GM10847 (cell line): ENCODE results near the gene RPL15.

Experiments used
- POLR2A ChIP-seq: IDR thresholded peaks from 2 replicates; pipeline ENCODE4 v1.6.1; 2011; ENCODE audit not compliant: insufficient read length; ENCODE audit errors: extremely low read depth

Gene RPL15

DNA sequence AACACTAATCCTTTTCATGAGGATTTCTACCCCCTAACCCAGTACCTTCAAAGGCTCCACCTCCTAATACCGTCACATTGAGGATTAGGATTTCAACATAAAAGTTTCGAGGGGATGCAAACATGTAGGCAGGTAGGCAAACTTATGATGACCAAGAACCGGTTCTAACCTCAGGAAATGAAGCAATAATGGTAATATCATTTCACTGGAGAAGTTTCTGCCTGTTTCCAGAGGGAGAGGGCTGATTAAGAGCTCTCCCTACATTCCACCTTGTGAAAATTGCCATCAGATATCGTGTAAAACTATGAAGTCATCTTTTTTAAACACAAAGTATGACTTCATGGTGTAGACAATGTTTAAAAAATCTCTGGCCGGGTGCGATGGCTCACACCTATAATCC is 31.7 kb upstream of the RPL15 start:
- TF ChIP-seq POLR2A, result no peak

DNA sequence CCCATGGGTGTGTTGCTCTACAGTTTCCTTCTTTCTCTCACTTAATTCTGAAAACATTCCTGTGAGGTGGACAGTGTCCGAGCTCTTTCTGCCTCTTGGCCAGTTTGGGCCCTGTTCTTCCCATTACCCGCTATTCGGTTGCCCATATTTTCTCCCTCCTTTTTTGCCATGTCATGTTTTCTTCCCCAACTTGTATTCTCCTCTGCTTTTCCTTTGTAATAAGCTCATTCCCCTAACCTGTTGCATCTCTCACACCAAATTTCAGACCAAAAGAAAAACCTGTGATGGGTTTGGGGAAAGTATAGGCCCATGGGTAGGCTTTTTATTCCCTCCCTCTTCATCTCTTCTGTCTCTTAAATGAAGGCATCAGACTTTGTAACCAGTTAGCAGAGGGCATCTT is 30.6 kb upstream of the RPL15 start:
- TF ChIP-seq POLR2A, result no peak

DNA sequence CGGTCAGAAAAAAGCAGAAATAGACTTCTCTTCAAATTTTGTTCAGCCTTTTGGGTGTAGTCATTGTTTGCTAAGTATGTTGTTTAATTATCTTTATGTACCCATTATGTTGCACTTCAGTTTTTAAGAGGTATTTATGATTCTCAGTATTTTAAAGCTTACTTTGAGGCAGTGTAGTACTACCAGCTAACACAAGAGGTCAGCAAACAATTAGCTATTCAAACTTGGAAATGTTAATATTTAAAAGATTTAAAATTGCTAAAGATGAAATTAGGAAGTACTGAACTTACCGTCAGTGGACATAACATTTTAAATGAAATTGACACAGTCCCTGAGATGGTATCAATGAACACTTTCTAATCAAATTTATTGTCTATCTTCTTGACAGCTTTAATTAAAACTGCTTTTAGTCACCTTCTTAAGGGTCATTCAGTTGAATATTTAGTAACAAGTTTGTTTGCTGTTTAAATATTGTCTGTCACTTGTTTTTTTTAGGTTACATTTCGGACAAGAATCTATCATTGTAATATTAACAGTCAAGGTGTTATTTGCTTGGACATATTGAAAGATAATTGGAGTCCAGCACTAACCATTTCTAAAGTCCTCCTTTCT is 28.2 kb upstream of the RPL15 start:
- no peak for TF ChIP-seq POLR2A

DNA sequence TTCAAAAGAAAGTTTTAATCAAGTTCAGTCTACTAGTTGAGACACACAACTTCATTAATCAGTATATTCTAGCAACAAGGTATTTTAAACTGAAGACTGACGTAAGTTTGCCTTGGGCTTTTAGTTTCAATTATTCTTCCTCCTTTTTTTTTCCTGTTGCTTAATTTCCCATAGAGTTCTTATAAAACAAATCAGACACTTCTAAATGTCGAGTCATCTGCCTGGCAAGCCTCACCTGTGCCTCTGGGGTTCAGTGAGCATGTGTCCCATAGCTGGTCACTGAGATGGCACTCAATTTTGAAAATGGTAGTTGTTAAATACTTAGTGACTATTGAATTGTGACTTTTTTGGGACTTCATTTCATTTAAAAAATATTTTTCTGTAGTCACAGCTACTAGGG is 27.5 kb upstream of the RPL15 start:
- TF ChIP-seq POLR2A, result no peak

DNA sequence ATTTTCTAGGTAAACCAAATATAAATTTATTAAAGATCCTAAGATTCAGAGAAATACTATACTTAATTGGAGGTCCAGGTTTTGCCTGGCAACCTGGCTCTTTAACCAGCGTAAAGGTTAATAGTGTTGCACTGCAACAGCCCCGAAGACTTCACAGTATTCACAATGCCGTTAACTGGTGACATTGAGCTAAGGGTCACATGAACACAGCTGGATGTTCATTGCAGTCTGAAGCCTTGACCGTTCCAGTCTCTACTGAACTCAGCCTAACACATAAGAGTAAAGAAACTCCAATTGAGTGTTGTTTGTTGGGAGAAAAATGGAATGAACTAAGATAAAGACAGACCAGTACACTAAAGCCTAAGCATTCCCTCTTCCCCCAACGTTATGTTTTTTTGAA is 27.0 kb upstream of the RPL15 start:
- no peak for TF ChIP-seq POLR2A

DNA sequence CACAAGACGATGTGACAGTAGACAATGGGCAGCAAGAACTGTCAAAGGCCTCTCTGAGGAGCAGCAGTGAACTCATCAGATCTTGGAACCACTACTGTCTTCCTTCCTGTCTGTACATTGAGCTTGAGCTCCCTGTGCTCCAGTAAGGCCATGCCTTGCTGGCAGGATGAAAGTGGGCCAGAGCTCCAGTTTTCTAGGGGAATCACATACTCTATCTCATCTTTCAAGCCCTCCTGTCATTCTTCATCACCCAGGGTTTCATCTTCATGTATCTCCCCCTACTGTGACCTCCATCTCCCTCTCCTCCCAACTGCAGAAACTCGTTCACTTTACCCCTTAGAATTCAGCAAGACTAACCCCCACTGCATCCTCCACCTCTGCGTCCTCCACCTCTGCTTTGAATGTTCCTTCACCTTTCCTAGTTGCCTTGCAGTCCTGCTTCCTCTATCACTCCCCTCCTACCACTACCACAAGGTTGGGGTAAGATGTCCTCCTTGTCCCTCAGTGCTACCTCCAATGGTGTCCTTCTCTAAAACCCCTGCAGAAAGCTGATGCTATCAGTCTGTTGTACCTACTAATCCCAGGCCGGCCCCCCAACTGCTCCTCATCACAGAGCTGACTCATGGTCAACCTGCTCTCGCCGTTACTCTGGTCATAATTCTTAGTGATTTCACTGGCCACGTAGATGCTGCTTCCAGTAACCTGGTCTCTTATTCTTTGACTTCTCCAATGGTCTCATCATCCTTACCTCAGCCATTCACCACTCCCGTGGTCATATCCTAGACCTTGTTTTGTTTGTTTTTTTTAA is 22.5 kb upstream of the RPL15 start:
- no peak for TF ChIP-seq POLR2A

DNA sequence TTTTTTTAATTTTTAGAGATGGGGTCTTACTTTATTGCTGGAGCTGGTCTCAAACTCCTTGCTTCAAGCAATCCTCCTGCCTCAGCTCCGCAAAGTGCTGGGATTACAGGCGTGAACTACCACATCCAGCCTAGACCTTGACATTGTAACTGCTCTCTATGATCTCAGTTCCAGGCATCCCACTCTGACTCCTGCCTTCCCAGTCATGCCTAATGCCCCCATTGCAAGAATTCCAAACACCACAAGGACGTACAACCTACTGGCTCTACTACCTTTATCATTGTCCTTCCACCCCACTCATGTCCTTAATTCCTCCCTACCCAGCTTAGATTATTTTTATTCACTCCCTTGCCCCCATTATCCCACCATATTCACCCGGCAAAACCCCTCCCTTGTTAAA is 21.8 kb upstream of the RPL15 start:
- TF ChIP-seq POLR2A, result no peak

DNA sequence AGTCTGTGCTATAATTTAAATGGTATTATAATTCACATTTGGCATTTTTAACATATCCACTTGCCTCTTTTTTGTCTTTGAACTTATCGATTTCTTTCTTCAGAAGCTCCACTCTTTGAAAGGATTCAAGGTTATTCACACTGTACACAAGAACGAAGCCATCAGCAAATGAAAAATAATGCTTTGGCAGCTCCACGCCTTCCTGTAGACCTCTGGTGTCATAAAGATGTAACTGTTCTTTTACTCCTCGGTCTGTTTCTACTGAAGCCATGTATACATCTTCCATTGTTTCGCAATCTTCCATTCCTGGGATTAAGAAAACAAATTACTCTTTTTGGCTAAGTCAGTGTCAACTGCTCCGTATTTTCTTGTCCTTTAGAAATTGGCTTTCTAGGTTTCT is 16.2 kb upstream of the RPL15 start:
- no peak for TF ChIP-seq POLR2A

DNA sequence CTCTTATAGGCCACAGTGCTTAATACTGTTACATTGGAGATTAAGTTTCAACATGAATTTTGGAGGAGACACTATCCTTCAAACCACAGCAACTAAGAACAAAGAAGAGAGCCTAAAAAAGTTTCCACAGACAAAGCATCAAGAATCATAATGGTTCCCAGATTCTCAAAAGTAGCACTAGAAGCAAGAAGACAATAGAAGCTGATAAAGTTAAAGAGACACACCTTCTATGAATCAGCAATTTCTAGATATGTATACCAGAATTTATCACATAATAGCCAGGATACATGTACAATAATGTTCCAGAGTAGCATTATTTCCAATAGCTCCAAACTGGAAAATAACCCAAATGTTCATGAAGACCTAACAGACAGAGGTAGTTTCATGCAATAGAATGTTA is 12.4 kb upstream of the RPL15 start:
- no peak for TF ChIP-seq POLR2A

DNA sequence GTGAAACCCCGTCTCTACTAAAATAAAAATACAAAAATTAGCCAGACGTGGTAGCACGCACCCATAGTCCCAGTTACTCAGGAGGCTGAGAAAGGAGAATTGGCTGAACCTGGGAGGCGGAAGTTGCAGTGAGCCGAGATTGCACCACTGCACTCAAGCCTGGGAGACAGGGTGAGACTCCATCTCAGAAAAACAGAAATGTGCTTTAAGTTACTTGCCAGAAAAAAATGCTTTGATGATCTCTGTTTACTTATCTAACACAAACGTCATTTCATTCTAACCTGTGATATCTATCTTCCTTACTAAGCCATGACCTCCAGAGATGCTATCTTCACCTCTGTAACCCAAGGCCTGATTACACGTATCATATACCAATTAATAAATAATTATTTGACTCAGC is 7.6 kb upstream of the RPL15 start:
- no peak for TF ChIP-seq POLR2A

DNA sequence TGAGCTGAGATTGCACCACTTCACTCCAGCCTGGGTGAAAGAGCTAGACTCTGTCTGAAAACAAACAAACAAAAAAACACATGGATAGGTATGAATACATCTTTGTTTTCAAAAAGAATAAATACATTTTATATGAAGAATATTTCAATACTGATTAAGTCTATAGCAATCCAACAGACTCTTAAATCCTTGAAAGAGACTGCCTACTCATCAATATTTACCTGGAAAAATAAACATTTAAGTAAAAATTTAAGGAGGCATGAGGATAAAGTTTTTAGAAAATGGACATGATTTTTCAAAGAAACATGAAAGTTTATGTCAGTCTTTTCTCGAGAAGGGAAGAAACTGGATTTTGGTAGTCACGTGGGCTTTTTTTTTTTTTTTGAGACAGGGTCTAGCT is 5.5 kb upstream of the RPL15 start:
- no peak for TF ChIP-seq POLR2A

DNA sequence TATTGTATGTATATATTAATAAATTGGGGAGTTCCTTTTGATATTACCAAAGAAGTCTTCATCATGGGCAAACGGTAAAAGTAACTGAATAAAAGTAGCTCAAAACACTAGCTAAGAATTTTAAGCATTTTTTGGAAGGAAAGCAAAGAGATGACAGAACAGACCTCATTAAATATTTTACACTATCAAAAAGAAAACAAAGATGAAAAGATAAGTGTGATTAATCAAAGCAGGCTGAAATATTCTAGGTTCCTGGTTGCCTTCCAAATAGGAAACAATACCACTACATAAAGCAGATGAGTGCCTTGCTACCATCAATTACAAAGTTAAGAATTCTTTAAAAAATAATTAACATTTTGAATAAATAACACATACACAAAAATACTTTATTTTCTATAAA is 3.8 kb upstream of the RPL15 start:
- no peak for TF ChIP-seq POLR2A

DNA sequence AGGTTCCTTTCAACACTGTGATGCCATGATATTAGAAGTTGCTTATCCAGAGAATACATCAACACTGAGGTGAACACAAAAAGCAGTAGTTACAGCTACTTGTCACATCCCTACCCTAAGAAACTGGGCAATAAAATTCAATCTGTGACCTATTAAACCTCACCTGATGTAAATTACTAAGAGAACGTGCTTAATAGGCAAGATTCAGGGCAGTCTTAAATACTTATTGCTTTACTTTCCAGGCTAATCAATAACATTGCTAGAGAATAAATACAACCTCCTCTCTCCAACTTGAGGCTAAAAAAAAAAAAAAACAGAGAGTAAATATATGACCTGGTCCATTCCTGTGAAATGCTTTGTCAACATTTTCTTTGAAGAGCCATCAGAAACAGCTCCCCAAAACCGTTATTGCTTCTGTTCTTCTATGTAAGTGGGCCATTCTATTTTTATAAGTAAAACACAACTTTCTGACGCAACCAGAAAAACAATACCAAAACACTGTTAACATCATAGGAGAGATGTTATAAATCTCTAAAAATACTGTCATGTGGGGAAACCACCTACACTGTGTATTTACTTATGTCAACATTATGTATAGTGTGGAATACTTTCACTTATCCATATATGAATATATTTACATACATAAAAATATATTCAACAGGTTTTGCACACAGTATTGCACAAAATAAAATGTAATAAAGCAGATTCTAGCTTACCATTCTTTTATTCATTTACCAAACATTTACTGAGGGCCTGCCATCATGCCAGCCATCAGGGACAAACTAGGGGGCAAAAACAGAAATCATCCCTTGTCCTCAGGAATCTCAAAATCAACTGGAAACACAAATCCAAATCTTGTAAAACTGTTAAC is 2.8 kb upstream of the RPL15 start:
- no peak for TF ChIP-seq POLR2A

DNA sequence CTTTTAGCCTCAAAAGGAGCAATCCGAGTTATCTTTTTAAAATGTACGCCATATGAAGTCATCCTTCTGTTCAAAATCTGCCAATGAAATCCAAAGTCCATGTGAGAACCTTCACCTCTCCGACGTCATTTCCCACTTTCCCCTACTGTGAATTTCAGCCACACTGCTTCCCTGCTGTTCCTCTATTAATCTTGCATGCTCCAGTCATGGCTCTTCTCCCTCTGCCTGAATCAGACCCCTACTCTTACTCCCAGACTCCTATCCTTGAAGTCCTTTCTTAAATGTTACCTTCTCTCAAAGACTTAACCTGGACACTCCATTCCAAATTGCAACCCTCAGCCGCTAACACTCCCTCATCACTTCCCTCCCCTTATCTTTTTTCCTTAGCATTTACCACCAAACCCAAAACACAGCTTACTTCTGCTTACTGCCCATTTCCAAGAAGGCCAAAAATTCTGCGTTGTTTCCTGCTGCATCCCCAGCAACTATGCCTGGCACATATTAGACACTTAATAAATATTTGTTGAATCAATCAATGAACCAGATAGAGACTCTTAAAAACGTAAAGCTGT is 1.3 kb upstream of the RPL15 start:
- TF ChIP-seq POLR2A, result no peak

DNA sequence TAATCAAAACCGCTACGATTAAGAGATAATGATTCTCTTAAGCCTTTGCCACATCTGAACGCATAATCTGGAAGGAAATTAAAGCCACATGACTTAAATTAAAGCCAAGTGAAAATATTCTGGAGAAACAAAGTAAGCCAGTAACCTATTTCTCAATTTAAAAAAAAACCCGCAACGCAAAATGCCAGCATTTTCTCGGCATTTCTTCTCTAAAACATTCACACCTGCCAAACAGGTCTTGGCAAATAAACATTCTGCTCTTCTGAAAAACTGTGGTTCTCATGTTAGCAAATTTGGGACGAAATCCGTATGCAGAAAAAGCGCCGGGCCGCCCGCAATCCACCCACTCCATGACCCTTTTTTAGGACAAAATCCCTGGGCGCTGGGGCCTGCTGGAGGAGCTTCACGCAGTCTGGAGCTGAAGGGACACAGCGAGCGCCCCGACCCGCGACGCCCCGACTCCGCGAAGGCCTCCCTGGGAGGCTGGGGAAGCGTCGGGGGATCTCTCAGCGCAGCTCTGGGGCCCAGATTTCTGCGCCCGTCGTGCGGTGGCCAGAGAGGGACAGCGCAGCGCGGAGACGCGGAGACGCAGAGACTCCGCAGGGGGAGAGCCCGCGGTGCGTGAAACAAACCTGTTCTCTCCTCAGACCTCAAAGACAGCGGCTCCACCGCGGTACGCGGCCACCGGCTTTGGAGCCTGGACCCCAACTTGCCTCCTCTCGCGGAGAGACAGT is 613 bp upstream of the RPL15 start:
- no peak for TF ChIP-seq POLR2A
